Ovary (tissue), 3 donors: ENCODE data around the gene OSBPL9.

Source experiments
- POLR2A ChIP-seq: fragments of 450-650 bp; IDR thresholded peaks from one replicate; pipeline ENCODE4 v1.6.1; 2017; ENCODE audit warnings: antibody characterized with exemption, mild to moderate bottlenecking, moderate library complexity
- TF ChIP-seq, protein P1 (sequence below), 3 donors: fragments of 450-650 bp in 2 of 3; fragments of 200-600 bp in 1 of 3; IDR thresholded peaks; one replicate each; pipeline versions ENCODE4 v1.5.1 to v1.8.0; 2016 to 2022; ENCODE audit warnings: antibody characterized with exemption in 3 of 3, mild to moderate bottlenecking in 1 of 3
- donor health status: DM: no; HTN: no; CAD: no.

GRCh38 chr1:51780927-51781326 lies 164.0 kb downstream of the OSBPL9 start:
- no peak for TF ChIP-seq POLR2A
- TF ChIP-seq, protein P1, sequence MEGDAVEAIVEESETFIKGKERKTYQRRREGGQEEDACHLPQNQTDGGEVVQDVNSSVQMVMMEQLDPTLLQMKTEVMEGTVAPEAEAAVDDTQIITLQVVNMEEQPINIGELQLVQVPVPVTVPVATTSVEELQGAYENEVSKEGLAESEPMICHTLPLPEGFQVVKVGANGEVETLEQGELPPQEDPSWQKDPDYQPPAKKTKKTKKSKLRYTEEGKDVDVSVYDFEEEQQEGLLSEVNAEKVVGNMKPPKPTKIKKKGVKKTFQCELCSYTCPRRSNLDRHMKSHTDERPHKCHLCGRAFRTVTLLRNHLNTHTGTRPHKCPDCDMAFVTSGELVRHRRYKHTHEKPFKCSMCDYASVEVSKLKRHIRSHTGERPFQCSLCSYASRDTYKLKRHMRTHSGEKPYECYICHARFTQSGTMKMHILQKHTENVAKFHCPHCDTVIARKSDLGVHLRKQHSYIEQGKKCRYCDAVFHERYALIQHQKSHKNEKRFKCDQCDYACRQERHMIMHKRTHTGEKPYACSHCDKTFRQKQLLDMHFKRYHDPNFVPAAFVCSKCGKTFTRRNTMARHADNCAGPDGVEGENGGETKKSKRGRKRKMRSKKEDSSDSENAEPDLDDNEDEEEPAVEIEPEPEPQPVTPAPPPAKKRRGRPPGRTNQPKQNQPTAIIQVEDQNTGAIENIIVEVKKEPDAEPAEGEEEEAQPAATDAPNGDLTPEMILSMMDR (IDR thresholded peaks at IDR 0.05) = no peak
